ENCODE results near the gene PSMB7. TPM values are rescaled to one million over a fixed set of nuclear protein-coding genes. Genes with fewer than 3 reads are reported as not detected.

PSMB7 gene
- total RNA-seq, 1 experiment from 2014 or later: 380 TPM

- no peak for DNase-seq (ENCODE audit: low spot score)
- H3K4me3 ChIP-seq (ENCODE audit: low read depth, low read length, poor library complexity, severe bottlenecking): no peak overlapping the region
- no peak overlapping the region for H3K27ac ChIP-seq (ENCODE audit: low read depth, low read length, poor library complexity, severe bottlenecking)
- H3K36me3 ChIP-seq (ENCODE audit: insufficient read depth, low read length, poor library complexity, severe bottlenecking): peaks cover 59% of the 10 kb centered on the region
- no peaks in the 10 kb centered on the region for H3K27me3 ChIP-seq (replicated peaks; ENCODE audit: insufficient read depth, low read depth, low read length, poor library complexity)
- CTCF ChIA-PET: no interaction called here
- intact Hi-C loops (cut with micrococcal nuclease; ENCODE audit: unreplicated experiment): no loop called here
- TF ChIP-seq, protein P1, sequence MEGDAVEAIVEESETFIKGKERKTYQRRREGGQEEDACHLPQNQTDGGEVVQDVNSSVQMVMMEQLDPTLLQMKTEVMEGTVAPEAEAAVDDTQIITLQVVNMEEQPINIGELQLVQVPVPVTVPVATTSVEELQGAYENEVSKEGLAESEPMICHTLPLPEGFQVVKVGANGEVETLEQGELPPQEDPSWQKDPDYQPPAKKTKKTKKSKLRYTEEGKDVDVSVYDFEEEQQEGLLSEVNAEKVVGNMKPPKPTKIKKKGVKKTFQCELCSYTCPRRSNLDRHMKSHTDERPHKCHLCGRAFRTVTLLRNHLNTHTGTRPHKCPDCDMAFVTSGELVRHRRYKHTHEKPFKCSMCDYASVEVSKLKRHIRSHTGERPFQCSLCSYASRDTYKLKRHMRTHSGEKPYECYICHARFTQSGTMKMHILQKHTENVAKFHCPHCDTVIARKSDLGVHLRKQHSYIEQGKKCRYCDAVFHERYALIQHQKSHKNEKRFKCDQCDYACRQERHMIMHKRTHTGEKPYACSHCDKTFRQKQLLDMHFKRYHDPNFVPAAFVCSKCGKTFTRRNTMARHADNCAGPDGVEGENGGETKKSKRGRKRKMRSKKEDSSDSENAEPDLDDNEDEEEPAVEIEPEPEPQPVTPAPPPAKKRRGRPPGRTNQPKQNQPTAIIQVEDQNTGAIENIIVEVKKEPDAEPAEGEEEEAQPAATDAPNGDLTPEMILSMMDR (conservative IDR thresholded peaks at IDR 0.05; ENCODE audit: low read depth, low read length): no peak
- no peak for TF ChIP-seq EZH2 (IDR thresholded peaks at IDR 0.05; ENCODE audit: borderline replicate concordance, low read depth, low read length, poor library complexity, severe bottlenecking)
- POLR2A ChIA-PET (ENCODE audit: low non-redundant PET): no interaction called here
- H3K9me3 ChIP-seq (ENCODE audit: low read depth, low read length, poor library complexity, severe bottlenecking): no peaks in the 10 kb centered on the region
- H3K4me1 ChIP-seq (ENCODE audit: insufficient read depth, low read length, poor library complexity, severe bottlenecking): peaks cover 4% of the 10 kb centered on the region
- BruUV-seq (replicated peaks): no TSS peak
Observed at GRCh38 chr9:124348363-124348762, 66.9 kb downstream of the PSMB7 start.

DNA sequence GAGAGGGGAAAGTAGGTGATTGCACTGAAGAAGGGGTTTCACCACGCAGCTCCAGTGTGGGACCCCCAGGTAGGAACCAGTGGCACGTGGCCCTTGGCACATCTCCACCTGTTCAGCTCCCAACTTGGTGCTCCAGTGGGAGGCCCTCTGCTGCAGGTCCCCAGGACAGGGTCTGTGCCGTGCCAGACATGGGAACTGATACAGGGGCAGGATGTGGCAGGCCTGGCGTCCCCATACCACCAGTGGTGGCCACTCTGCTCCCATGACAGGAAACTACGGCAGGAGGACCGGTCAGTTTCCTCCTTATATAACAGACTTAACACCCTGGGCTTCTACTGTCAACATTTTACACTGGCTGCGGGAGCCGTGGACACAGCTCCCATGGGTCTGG lies 67.3 kb downstream of the PSMB7 start:
- POLR2A ChIA-PET (ENCODE audit: low non-redundant PET): no interaction called here
- peaks cover 55% of the 10 kb centered on the region for H3K36me3 ChIP-seq (ENCODE audit: insufficient read depth, low read length, poor library complexity, severe bottlenecking)

GRCh38 chr9:124347206-124347967 lies 67.9 kb downstream of the PSMB7 start:
- ChIA-PET CTCF (no interaction called here), POLR2A (ENCODE audit: low non-redundant PET) (no interaction called here)

More for the DNA sequence above, 67.3 kb downstream of the PSMB7 start:
- Histone ChIP-seq H3K27ac (ENCODE audit: low read depth, low read length, poor library complexity, severe bottlenecking) (no peak overlapping the region), H3K27me3 (replicated peaks; ENCODE audit: insufficient read depth, low read depth, low read length, poor library complexity) (no peaks in the 10 kb centered on the region), H3K4me3 (ENCODE audit: low read depth, low read length, poor library complexity, severe bottlenecking) (no peak overlapping the region), H3K4me1 (ENCODE audit: insufficient read depth, low read length, poor library complexity, severe bottlenecking) (peaks cover 8% of the 10 kb centered on the region), H3K9me3 (ENCODE audit: low read depth, low read length, poor library complexity, severe bottlenecking) (no peaks in the 10 kb centered on the region)
- intact Hi-C loops (cut with micrococcal nuclease; ENCODE audit: unreplicated experiment): no loop called here
- CTCF ChIA-PET: no interaction called here
- no peak for TF ChIP-seq EZH2 (IDR thresholded peaks at IDR 0.05; ENCODE audit: borderline replicate concordance, low read depth, low read length, poor library complexity, severe bottlenecking)
- TF ChIP-seq, protein P1 (conservative IDR thresholded peaks at IDR 0.05; ENCODE audit: low read depth, low read length): no peak
- no peak for DNase-seq (ENCODE audit: low spot score)
- BruUV-seq (replicated peaks): no TSS peak

More at GRCh38 chr9:124347206-124347967, 67.9 kb downstream of the PSMB7 start:
- no TSS peak for BruUV-seq (replicated peaks)
- Histone ChIP-seq H3K27ac (ENCODE audit: low read depth, low read length, poor library complexity, severe bottlenecking) (no peak overlapping the region), H3K36me3 (ENCODE audit: insufficient read depth, low read length, poor library complexity, severe bottlenecking) (peaks cover 50% of the 10 kb centered on the region), H3K27me3 (replicated peaks; ENCODE audit: insufficient read depth, low read depth, low read length, poor library complexity) (no peaks in the 10 kb centered on the region), H3K9me3 (ENCODE audit: low read depth, low read length, poor library complexity, severe bottlenecking) (no peaks in the 10 kb centered on the region), H3K4me1 (ENCODE audit: insufficient read depth, low read length, poor library complexity, severe bottlenecking) (peaks cover 13% of the 10 kb centered on the region), H3K4me3 (ENCODE audit: low read depth, low read length, poor library complexity, severe bottlenecking) (no peak overlapping the region)
- TF ChIP-seq EZH2 (IDR thresholded peaks at IDR 0.05; ENCODE audit: borderline replicate concordance, low read depth, low read length, poor library complexity, severe bottlenecking): no peak
- TF ChIP-seq, protein P1 (conservative IDR thresholded peaks at IDR 0.05; ENCODE audit: low read depth, low read length): no peak
- no peak for DNase-seq (ENCODE audit: low spot score)
- intact Hi-C loops (cut with micrococcal nuclease; ENCODE audit: unreplicated experiment): no loop called here
